Endothelial cell of umbilical vein (primary cell): Measurements from ENCODE around the gene SETD3. TPM values are rescaled to one million over a fixed set of nuclear protein-coding genes. Genes with fewer than 3 reads are reported as not detected.

ENCODE experiments used
- BruUV-seq: library from RNA; stranded (reverse); fragments of 400-500 nt; replicated peaks from 2 replicates; lab custom pipeline; 2021; lab: Mats Ljungman, UMichigan
- CTCF ChIA-PET: fragments of 300-600, 350-600 bp; sonication (Branson Sonifier 250); formaldehyde crosslinking; loops from one replicate; lab custom pipeline; 2021; ENCODE audit warnings: antibody characterized with exemption, inconsistent platforms; lab: Charles Lee
- POLR2A ChIA-PET: fragments of 300-600, 350-600 bp; sonication (Branson Sonifier 250); formaldehyde crosslinking; loops from one replicate; lab custom pipeline; 2021; ENCODE audit warnings: antibody characterized with exemption, inconsistent platforms; lab: Charles Lee
- DNase-seq: peaks from one replicate; pipeline ENCODE4 v3.0.0-alpha.2; 2011; ENCODE audit warnings: low read depth, low spot score
- FAIRE-seq: peaks from 2 replicates; lab custom pipeline; 2011; peaks lifted over from hg19 to GRCh38; lab: Jason Lieb, UNC
- H2AFZ ChIP-seq: 2 replicates; pipeline ENCODE4 v1.6.0; 2012; ENCODE audit warnings: low read depth, low read length, control low read depth, inconsistent platforms
- H3K27ac ChIP-seq: 2 replicates; pipeline ENCODE4 v1.5.1; 2011; ENCODE audit warnings: low read depth, mild to moderate bottlenecking, control low read depth, low read length, moderate library complexity; ENCODE audit not compliant: insufficient read depth
- H3K27me3 ChIP-seq, 2 experiments: 2 replicates each; pipeline versions ENCODE4 v1.6.0 to v1.6.1; 2011; ENCODE audit warnings: low read length in 2 of 2, mixed read lengths in 1 of 2; ENCODE audit not compliant: control insufficient read depth in 2 of 2, insufficient read depth in 2 of 2
- H3K36me3 ChIP-seq, 2 experiments: 2 replicates in 1 of 2; 3 replicates in 1 of 2; pipeline ENCODE4 v1.5.1; 2011; ENCODE audit warnings: low read length in 2 of 2, mild to moderate bottlenecking in 1 of 2, moderate library complexity in 1 of 2; ENCODE audit not compliant: control insufficient read depth in 2 of 2, insufficient read depth in 2 of 2; ENCODE audit errors: extremely low read depth in 1 of 2
- H3K4me1 ChIP-seq: 3 replicates; pipeline ENCODE4 v1.5.1; 2011; ENCODE audit warnings: mild to moderate bottlenecking, low read length; ENCODE audit not compliant: control insufficient read depth, insufficient read depth; ENCODE audit errors: extremely low read depth
- H3K4me2 ChIP-seq: 2 replicates; pipeline ENCODE4 v1.6.1; 2011; ENCODE audit warnings: low read length, control low read depth, mixed read lengths; ENCODE audit not compliant: insufficient read depth
- H3K4me3 ChIP-seq, 3 experiments: fragments of 200-600 bp in 1 of 3; sonication (generic), shearing (Covaris generic) in 1 of 3; replicated peaks in 1 of 3; 2 replicates each; pipeline ENCODE4 v1.5.1; 2011 to 2016; ENCODE audit warnings: control low read depth in 3 of 3, low read length in 3 of 3, mild to moderate bottlenecking in 2 of 3, inconsistent platforms in 1 of 3, low read depth in 1 of 3, moderate library complexity in 1 of 3; ENCODE audit not compliant: insufficient read depth in 1 of 3
- H3K79me2 ChIP-seq: 2 replicates; pipeline ENCODE4 v1.6.0; 2012; ENCODE audit warnings: low read length, inconsistent platforms; ENCODE audit not compliant: control insufficient read depth, insufficient read depth
- H3K9ac ChIP-seq: replicated peaks from 2 replicates; pipeline ENCODE3; 2011; ENCODE audit warnings: low read length, control low read depth; ENCODE audit not compliant: insufficient read depth; ENCODE audit errors: extremely low read depth
- H3K9me1 ChIP-seq: replicated peaks from 3 replicates; pipeline ENCODE4 v1.6.0; 2011; ENCODE audit warnings: mild to moderate bottlenecking, low read length; ENCODE audit not compliant: control insufficient read depth, insufficient read depth; ENCODE audit errors: extremely low read depth
- H3K9me3 ChIP-seq: replicated peaks from 2 replicates; pipeline ENCODE4 v1.5.1; 2012; ENCODE audit warnings: low read length, inconsistent platforms; ENCODE audit not compliant: control insufficient read depth, insufficient read depth
- H4K20me1 ChIP-seq: replicated peaks from 2 replicates; pipeline ENCODE3; 2011; ENCODE audit warnings: mild to moderate bottlenecking, low read length; ENCODE audit not compliant: control insufficient read depth, insufficient read depth; ENCODE audit errors: extremely low read depth
- EZH2 ChIP-seq: IDR thresholded peaks from 2 replicates; pipeline ENCODE4 v1.6.1; 2012; ENCODE audit warnings: borderline replicate concordance, low read depth, mild to moderate bottlenecking, moderate library complexity, low read length, inconsistent platforms; ENCODE audit not compliant: severe bottlenecking
- FOS ChIP-seq: IDR thresholded peaks from 2 replicates; pipeline ENCODE4 v1.6.1; 2011; ENCODE audit warnings: mild to moderate bottlenecking, low read length, moderate library complexity, borderline replicate concordance; ENCODE audit not compliant: insufficient read depth
- GATA2 ChIP-seq: IDR thresholded peaks from 2 replicates; pipeline ENCODE4 v1.7.0; 2011; ENCODE audit warnings: low read depth, mild to moderate bottlenecking, moderate library complexity, mixed read lengths, low read length; ENCODE audit not compliant: insufficient read length, insufficient read depth
- JUN ChIP-seq: IDR thresholded peaks from 2 replicates; pipeline ENCODE4 v1.6.1; 2011; ENCODE audit warnings: borderline replicate concordance, low read depth; ENCODE audit not compliant: insufficient read length, insufficient read depth
- MYC ChIP-seq: IDR thresholded peaks from one replicate; pipeline ENCODE4 v1.6.1; 2011; ENCODE audit warnings: mild to moderate bottlenecking, low read depth, low read length
- POLR2A ChIP-seq: IDR thresholded peaks from 2 replicates; pipeline ENCODE4 v1.6.1; 2012; ENCODE audit warnings: low read depth, mild to moderate bottlenecking, control low read depth, low read length
- POLR2AphosphoS5 ChIP-seq: IDR thresholded peaks from 2 replicates; pipeline ENCODE4 v1.6.1; 2012; ENCODE audit warnings: low read depth, mild to moderate bottlenecking, control low read depth, low read length, moderate library complexity; ENCODE audit not compliant: insufficient read depth
- dilution Hi-C: fragments of 300-500 bp; cut with MboI; formaldehyde crosslinking; loops from one replicate; pipeline ENCODE4 v1.15.0; 2019; ENCODE audit warnings: low sequenced_read_pairs; ENCODE audit not compliant: extremely low pct_ligation_motif_present
- intact Hi-C: fragments of 100-400 bp; cut with micrococcal nuclease; formaldehyde crosslinking; loops from one replicate; pipeline ENCODE4 v1.10.0; 2022
- polyA plus RNA-seq, 4 experiments: library from polyadenylated mRNA; depleted of rRNA in 3 of 4; stranded (reverse) in 3 of 4; unstranded in 1 of 4; fragments of >200 nt; gene quantifications; 2 replicates each; pipeline versions ENCODE4 v1.2.1 to v1.2.3, GENCODE V29; 2011 to 2012; ENCODE audit warnings: missing spikeins in 1 of 4
- total RNA-seq: library from RNA; stranded (reverse); gene quantifications from 2 replicates; pipeline ENCODE4 v1.2.3, GENCODE V29; 2021
- TF ChIP-seq, protein P1 (sequence below), 2 donors: IDR thresholded peaks; 1 replicate in 1 of 2; 2 replicates in 1 of 2; pipeline ENCODE4 v1.5.1; 2011; ENCODE audit warnings: low read length in 2 of 2, mild to moderate bottlenecking in 2 of 2, moderate library complexity in 2 of 2, control low read depth in 1 of 2, inconsistent platforms in 1 of 2, low read depth in 1 of 2; ENCODE audit not compliant: insufficient read depth in 1 of 2; ENCODE audit errors: extremely low read depth in 1 of 2
- TF ChIP-seq, protein P2 (sequence below): IDR thresholded peaks from 2 replicates; pipeline ENCODE4 v1.6.1; 2011; ENCODE audit not compliant: insufficient read depth, insufficient read length

Gene SETD3
- total and polyA plus RNA-seq, 2 donors (not counting 3 experiments of a cell fraction or from before 2014, with no cell fraction given) = 18.1 to 53.1 TPM

DNA sequence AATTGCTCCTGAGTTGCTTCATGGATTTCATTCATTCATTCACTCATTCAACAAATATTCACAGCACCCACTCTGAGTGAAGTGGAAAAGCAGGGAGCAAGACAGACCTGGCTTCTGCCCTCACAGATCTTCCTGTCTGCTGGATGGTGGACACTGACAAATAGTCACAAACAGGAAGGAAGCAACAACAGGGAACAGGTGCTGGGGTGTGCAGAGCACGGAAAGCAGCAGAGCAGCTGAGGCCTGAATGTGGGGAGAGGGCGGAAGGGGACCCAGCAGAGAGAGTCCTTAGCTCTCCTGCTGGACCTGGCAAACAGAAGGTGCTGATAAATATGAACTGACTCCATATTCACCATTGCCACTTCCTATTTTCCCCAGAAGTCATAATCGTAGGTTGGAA, 54.4 kb downstream of the SETD3 start:
- no peak overlapping the region for H3K4me2 ChIP-seq
- intact Hi-C loops (no loop called here), dilution Hi-C loops (no loop called here)
- CTCF ChIA-PET = interaction anchor here (1.7 to 2.8 kb wide), 4 partner anchors 10 to 37 kb away, joined by 3 to 13 read pairs (median 5); no protein-coding TSS in a partner anchor
- H3K36me3 ChIP-seq = peaks cover 0 to 9% of the 10 kb centered on the region in 2 experiments
- H4K20me1 ChIP-seq = no peaks in the 10 kb centered on the region
- no peak overlapping the region for H3K27ac ChIP-seq
- TF ChIP-seq MYC (no peak), EZH2 (no peak), POLR2AphosphoS5 (no peak), FOS (no peak), GATA2 (no peak), POLR2A (no peak), JUN (no peak)
- TF ChIP-seq, protein P1, sequence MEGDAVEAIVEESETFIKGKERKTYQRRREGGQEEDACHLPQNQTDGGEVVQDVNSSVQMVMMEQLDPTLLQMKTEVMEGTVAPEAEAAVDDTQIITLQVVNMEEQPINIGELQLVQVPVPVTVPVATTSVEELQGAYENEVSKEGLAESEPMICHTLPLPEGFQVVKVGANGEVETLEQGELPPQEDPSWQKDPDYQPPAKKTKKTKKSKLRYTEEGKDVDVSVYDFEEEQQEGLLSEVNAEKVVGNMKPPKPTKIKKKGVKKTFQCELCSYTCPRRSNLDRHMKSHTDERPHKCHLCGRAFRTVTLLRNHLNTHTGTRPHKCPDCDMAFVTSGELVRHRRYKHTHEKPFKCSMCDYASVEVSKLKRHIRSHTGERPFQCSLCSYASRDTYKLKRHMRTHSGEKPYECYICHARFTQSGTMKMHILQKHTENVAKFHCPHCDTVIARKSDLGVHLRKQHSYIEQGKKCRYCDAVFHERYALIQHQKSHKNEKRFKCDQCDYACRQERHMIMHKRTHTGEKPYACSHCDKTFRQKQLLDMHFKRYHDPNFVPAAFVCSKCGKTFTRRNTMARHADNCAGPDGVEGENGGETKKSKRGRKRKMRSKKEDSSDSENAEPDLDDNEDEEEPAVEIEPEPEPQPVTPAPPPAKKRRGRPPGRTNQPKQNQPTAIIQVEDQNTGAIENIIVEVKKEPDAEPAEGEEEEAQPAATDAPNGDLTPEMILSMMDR (IDR thresholded peaks at IDR 0.05; ENCODE audit: extremely low read depth in 1 of 2, insufficient read depth in 1 of 2, low read depth in 1 of 2, low read length in 2 of 2) = no peak
- TF ChIP-seq, protein P2, sequence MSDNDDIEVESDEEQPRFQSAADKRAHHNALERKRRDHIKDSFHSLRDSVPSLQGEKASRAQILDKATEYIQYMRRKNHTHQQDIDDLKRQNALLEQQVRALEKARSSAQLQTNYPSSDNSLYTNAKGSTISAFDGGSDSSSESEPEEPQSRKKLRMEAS = no peak
- no peaks in the 10 kb centered on the region for H3K9me1 ChIP-seq
- H2AFZ ChIP-seq = no peak overlapping the region
- no TSS peak for BruUV-seq
- FAIRE-seq (no peak), DNase-seq (no peak)
- POLR2A ChIA-PET = no interaction called here
- no peak overlapping the region for H3K4me3 ChIP-seq
- no peaks in the 10 kb centered on the region for H3K27me3 ChIP-seq
- no peaks in the 10 kb centered on the region for H3K9me3 ChIP-seq
- H3K9ac ChIP-seq = no peak overlapping the region
- H3K79me2 ChIP-seq = peaks cover 5% of the 10 kb centered on the region
- H3K4me1 ChIP-seq = peaks cover 3% of the 10 kb centered on the region
